Neural crest cell (in vitro differentiated cells): Measurements from ENCODE around the gene TIMMDC1. TPM values are rescaled to one million over a fixed set of nuclear protein-coding genes. Genes with fewer than 3 reads are reported as not detected.

Experiments used
- DNase-seq: peaks from one replicate; pipeline ENCODE4 v3.0.0; 2021; ENCODE audit warnings: low read depth, mixed read lengths, low spot score
- H3K27ac Mint-ChIP-seq: one replicate; pipeline ENCODE4 v1.8.0; 2021; ENCODE audit warnings: mild to moderate bottlenecking, mixed read lengths; ENCODE audit not compliant: unreplicated experiment
- H3K27me3 Mint-ChIP-seq: 2 replicates; pipeline ENCODE4 v1.8.0; 2021; ENCODE audit warnings: low read depth, mild to moderate bottlenecking, mixed read lengths
- H3K36me3 Mint-ChIP-seq: 2 replicates; pipeline ENCODE4 v1.8.0; 2021; ENCODE audit warnings: low read depth, mild to moderate bottlenecking, mixed read lengths
- H3K4me1 Mint-ChIP-seq: 2 replicates; pipeline ENCODE4 v1.8.0; 2021; ENCODE audit warnings: mixed read lengths
- H3K4me3 Mint-ChIP-seq: one replicate; pipeline ENCODE4 v1.8.0; 2021; ENCODE audit warnings: mild to moderate bottlenecking, mixed read lengths
- H3K9me3 Mint-ChIP-seq: 2 replicates; pipeline ENCODE4 v1.8.0; 2021; ENCODE audit warnings: mixed read lengths
- CTCF ChIP-seq: fragments of 200-600 bp; sonication (generic); conservative IDR thresholded peaks from 2 replicates; pipeline ENCODE4 v1.5.0; 2021; ENCODE audit warnings: antibody characterized with exemption, mild to moderate bottlenecking
- total RNA-seq: library from RNA; stranded (reverse); gene quantifications from 2 replicates; pipeline ENCODE4 v1.2.1, GENCODE V29; 2021

TIMMDC1 gene
- total RNA-seq, 1 donor from 2014 or later = 94.2 TPM

- H3K27me3 Mint-ChIP-seq = peaks cover 2% of the 10 kb centered on the region
- no peaks in the 10 kb centered on the region for H3K4me1 Mint-ChIP-seq
- H3K36me3 Mint-ChIP-seq = no peaks in the 10 kb centered on the region
- H3K4me3 Mint-ChIP-seq = no peak overlapping the region
- TF ChIP-seq CTCF = no peak
- DNase-seq = no peak
- no peak overlapping the region for H3K27ac Mint-ChIP-seq
- H3K9me3 Mint-ChIP-seq = peaks cover 2% of the 10 kb centered on the region
Observed at GRCh38 chr3:119571688-119572087, 73.3 kb downstream of the TIMMDC1 start.

Other genes with a start within 250 kb of the TIMMDC1 start
- gene ARHGAP31, start 204.2 kb upstream of the TIMMDC1 start, total RNA-seq = 5.4 and 6.3 TPM in 2 replicates
- 36.1 and 43.9 TPM in 2 replicates for gene TMEM39A, start 34.9 kb upstream of the TIMMDC1 start, total RNA-seq
- gene POGLUT1, start 29.6 kb upstream of the TIMMDC1 start, total RNA-seq = 29.0 and 31.1 TPM in 2 replicates
- not detected in 2 replicates for gene CD80, start 61.1 kb downstream of the TIMMDC1 start, total RNA-seq
- gene ADPRH, start 80.9 kb downstream of the TIMMDC1 start, total RNA-seq = 3.5 TPM in 2 replicates
- gene PLA1A, start 99.3 kb downstream of the TIMMDC1 start, total RNA-seq = not detected in 2 replicates
- gene POPDC2, start 162.0 kb downstream of the TIMMDC1 start, total RNA-seq = 2.8 and 3.8 TPM in 2 replicates
- 27.5 and 27.7 TPM in 2 replicates for gene COX17, start 178.9 kb downstream of the TIMMDC1 start, total RNA-seq
- 7.0 TPM in 2 replicates for gene CFAP91, start 204.5 kb downstream of the TIMMDC1 start, total RNA-seq